Effector memory CD8-positive, alpha-beta T cell (primary cell): ENCODE measurements around the gene LAMTOR1.
"Not testable (repeated sequence)": the region's sequence is repeated elsewhere in the genome, so short reads cannot be mapped to it uniquely, and the experiment has no call there.

Experiments used
- ATAC-seq: fragments of 150-1000 bp; cut with Tn5 transposase; replicated peaks from 2 replicates; pipeline ENCODE4 v1.10.0; 2021; ENCODE audit warnings: mild to moderate bottlenecking, moderate library complexity
- DNase-seq, 3 experiments: peaks; one replicate each; pipeline ENCODE4 v3.0.0; 2021
- H3K27ac Mint-ChIP-seq, 2 donors: one replicate each; pipeline ENCODE4 v1.8.0; 2022; ENCODE audit warnings: mild to moderate bottlenecking in 2 of 2, mixed read lengths in 2 of 2, moderate library complexity in 2 of 2
- H3K27me3 Mint-ChIP-seq, 2 donors: one replicate each; pipeline ENCODE4 v1.8.0; 2022; ENCODE audit warnings: mixed read lengths in 2 of 2
- H3K36me3 Mint-ChIP-seq: one replicate; pipeline ENCODE4 v1.8.0; 2022; ENCODE audit warnings: mild to moderate bottlenecking, moderate library complexity, mixed read lengths; ENCODE audit not compliant: insufficient read depth
- H3K4me1 Mint-ChIP-seq, 2 donors: one replicate each; pipeline ENCODE4 v1.8.0; 2022; ENCODE audit warnings: low read depth in 2 of 2, mixed read lengths in 2 of 2
- H3K4me3 Mint-ChIP-seq, 2 donors: one replicate each; pipeline ENCODE4 v1.8.0; 2022; ENCODE audit warnings: mild to moderate bottlenecking in 2 of 2, mixed read lengths in 2 of 2, moderate library complexity in 2 of 2
- H3K9me3 Mint-ChIP-seq, 2 donors: one replicate each; pipeline ENCODE4 v1.8.0; 2022; ENCODE audit warnings: mixed read lengths in 2 of 2
- total RNA-seq, 9 experiments: gene quantifications; one replicate each; lab custom pipeline; 2026; lab: John Stamatoyannopoulos, UW

The LAMTOR1 gene
- total RNA-seq: 24.7 to 58.3 (median 46.2) reads per million in 9 experiments

DNA sequence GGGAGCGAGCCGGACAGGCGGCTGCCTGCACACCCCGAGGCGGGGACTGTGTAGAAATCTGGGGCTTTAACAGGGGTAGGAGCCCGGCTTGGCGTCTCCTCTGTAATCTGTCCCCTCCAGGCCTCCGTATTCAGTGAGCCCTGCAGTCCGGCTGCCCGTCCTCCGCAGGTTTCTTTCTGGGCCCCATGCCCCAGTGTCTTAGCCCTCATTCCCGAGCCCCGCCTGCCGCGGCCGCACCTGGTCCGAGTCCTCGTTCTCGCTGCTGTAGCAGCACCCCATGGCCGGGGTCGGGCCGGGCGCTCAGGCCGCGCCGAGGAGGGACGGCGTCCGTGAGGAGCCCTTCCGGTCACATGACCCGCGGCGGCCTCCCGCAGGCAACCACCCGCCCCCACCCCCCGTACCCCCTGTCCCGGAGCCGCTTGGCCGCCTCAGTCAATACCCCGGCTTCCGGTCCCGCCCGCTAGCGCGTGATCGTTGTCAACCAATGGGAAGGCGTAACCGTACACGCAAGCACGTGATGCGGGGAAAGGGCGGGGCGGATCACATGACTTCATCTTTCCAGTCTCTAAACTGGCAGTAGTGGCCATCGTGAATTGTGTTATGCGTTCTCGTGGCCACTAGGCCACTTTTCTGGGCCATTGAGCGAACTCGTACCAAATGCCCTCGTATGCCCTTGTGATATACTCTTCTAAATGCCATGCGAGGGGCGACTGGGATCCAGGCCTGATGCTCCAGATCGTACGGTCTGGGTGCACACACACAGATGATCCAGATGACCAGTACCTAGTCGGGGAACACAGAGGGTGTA is at the start of gene LAMTOR1:
LAMTOR1 (minus strand) TSS at position 352 of the 808 bp plus-strand sequence; CDS start at position 279, 73 bp downstream.
- peak; percentile 97 to 99 (median 97) for DNase-seq

DNA sequence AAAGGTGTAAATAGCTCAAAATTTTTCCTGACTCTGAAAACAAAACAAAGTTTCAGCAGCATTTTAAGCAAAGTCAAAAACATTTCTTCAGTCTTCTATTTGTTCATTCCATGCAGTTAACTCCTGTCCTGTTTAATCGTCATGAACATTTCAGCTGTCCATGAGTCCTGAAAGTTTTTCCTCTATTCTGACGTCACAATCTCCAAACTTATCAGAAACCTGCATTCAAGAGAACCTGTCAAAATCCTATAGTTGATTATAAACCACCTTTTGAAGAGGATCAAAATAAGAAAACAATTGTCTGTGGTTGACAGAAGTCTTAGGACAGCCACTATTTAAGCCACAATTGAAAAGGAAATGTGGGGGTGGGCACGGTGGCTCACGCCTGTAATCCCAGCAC is 47.8 kb upstream of the LAMTOR1 start:
- no peak for ATAC-seq

More for the DNA sequence above, at the start of gene LAMTOR1:
- Mint-ChIP-seq H3K36me3 (peaks cover 27% of the 10 kb centered on the region), H3K27me3 (no peaks in the 10 kb centered on the region), H3K4me1 (peaks cover 34 to 38% of the 10 kb centered on the region in 2 donors), H3K27ac (peak within 1 kb of the TSS; percentile 92 to 97), H3K9me3 (no peaks in the 10 kb centered on the region), H3K4me3 (peak within 1 kb of the TSS; percentile 79 to 88)
- peak; percentile 96 for ATAC-seq

DNA sequence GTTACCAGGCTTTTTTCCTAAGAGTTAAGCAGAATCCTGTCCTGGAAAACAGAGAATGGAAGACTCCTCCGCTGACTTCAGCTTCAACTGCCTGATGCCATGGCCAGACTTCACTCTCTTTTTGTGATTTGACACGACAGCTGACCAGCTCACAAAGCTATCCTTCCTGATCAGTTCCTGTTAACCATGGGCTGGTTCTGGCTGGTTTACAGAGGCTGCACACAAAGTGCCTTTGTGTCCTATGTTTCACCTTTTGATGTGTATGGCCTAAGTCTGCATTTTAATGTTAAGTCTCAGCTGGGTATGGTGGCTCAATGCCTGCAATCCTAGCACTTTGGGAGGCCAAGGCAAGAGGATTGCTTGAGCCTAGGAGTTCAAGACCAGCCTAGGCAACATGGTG is 43.5 kb upstream of the LAMTOR1 start:
- H3K4me1 Mint-ChIP-seq: peaks cover 0 to 2% of the 10 kb centered on the region in 2 donors

More for the DNA sequence above, 47.8 kb upstream of the LAMTOR1 start:
- Mint-ChIP-seq H3K4me1 (no peaks in the 10 kb centered on the region), H3K4me3 (no peak overlapping the region), H3K9me3 (no peaks in the 10 kb centered on the region), H3K36me3 (no peaks in the 10 kb centered on the region), H3K27ac (no peak overlapping the region), H3K27me3 (peaks cover 5 to 20% of the 10 kb centered on the region in 2 donors)
- DNase-seq: no peak

DNA sequence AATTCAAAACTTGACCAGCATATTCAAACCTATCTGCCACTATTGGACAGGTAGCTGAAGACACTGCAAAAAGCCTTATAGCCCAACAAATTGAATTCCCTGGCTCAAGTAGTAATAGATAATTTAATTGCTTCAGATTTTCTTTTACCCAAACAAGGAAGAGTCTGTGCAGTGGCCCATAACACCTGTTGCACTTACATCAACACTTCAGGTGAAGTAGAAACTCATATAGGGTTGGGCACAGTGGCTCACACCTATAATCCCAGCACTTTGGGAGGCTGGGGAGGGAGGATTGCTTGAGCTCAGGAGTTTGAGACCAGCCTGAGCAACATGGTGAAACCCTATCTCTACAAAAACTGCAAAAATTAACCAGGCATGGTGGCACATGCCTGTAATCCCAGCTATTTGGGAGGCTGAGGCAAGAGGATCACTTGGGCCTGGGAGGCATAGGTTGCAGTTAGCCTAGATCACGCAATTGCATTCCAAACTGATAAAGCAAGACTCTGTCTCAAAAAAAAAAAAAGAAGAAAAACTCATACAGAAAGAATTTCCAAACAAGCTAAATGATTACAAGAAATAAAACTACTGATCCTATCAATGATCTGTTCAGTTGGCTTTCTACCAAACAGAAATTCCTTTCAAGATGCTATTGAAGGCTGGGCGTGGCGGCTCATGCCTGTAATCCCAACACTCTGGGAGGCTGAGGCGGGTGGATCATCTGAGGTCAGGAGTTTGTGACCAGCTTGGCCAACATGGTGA is 41.9 kb upstream of the LAMTOR1 start:
- ATAC-seq: no peak
- Mint-ChIP-seq H3K27me3 (peaks cover under 1 to 3% of the 10 kb centered on the region in 2 donors), H3K4me3 (no peak overlapping the region), H3K4me1 (peaks cover 0 to 2% of the 10 kb centered on the region in 2 donors), H3K36me3 (no peaks in the 10 kb centered on the region), H3K9me3 (no peaks in the 10 kb centered on the region), H3K27ac (no peak overlapping the region)
- DNase-seq: no peak

More for the DNA sequence above, 43.5 kb upstream of the LAMTOR1 start:
- DNase-seq (no peak), ATAC-seq (no peak)
- H3K27me3 Mint-ChIP-seq: peaks cover 0 to 5% of the 10 kb centered on the region in 2 donors
- no peak overlapping the region for H3K4me3 Mint-ChIP-seq
- H3K9me3 Mint-ChIP-seq: no peaks in the 10 kb centered on the region
- H3K27ac Mint-ChIP-seq: no peak overlapping the region
- H3K36me3 Mint-ChIP-seq: no peaks in the 10 kb centered on the region

DNA sequence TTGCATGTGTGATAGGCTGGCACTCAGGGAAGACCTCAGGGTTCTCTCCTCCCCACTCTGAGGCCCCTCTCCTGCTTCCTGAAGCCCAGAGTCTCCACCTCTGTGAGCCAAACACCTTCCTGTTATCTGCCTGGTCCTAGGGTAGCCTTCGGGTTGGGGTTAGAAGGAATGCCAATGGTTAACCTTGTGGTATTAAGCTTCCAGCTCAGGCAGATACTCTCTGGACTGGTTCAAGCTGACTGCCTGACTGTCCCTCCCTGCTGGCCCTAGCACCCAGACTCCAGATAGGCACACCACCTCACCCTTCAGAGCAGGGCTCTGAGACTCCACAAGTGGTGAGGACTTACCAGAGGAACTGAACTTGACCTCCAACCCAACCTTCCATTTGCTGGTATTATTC is 39.4 kb upstream of the LAMTOR1 start:
- not testable (repeated sequence) for ATAC-seq, DNase-seq, H3K4me1 Mint-ChIP-seq, H3K9me3 Mint-ChIP-seq, H3K36me3 Mint-ChIP-seq, H3K4me3 Mint-ChIP-seq, H3K27ac Mint-ChIP-seq, H3K27me3 Mint-ChIP-seq

DNA sequence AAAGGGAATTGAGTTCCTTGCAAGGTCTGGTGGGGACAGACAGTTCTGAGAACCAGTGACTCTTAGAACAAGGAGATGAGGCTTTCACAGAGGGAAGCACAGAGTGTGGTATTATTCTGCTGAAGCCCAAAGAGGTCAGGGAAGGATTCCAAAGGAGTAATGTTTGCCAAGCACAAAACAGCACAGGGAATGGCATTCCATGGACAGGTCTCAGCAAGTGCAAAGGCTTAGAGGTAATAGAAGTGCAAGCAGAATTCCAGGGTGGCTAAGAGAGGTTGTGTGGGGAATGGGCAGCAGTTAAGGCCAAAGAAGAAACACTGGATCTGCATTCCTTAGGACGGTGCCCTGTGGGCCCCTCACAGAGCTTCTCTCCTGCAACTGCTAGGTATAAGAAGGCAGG is 39.0 kb upstream of the LAMTOR1 start:
- not testable (repeated sequence) for H3K36me3 Mint-ChIP-seq, H3K27me3 Mint-ChIP-seq, H3K27ac Mint-ChIP-seq, H3K9me3 Mint-ChIP-seq, H3K4me3 Mint-ChIP-seq, ATAC-seq, H3K4me1 Mint-ChIP-seq, DNase-seq

DNA sequence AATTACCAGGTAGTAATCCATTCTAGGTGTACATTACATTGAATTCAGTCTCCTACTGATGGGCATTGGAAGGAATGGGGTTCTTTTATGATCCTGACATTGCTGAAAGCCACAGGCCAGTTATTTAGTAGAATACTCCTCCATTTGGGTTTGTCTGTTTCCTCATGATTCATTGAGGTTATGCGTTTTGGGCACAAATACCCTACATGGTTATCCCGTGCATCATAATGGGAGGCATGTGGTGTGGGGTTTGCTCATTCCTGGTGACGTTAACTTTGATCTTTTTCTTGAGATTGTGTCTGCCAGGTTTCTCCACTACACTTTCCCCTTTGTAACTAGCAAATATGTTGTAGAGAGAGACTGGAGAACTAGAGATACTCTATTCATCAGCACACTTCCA is 38.0 kb upstream of the LAMTOR1 start:
- Mint-ChIP-seq H3K9me3 (no peaks in the 10 kb centered on the region), H3K36me3 (peaks cover 5% of the 10 kb centered on the region), H3K4me3 (no peak overlapping the region), H3K4me1 (peaks cover 0 to 2% of the 10 kb centered on the region in 2 donors), H3K27me3 (peaks cover 5 to 9% of the 10 kb centered on the region in 2 donors), H3K27ac (no peak overlapping the region)
- ATAC-seq: no peak
- DNase-seq: no peak

DNA sequence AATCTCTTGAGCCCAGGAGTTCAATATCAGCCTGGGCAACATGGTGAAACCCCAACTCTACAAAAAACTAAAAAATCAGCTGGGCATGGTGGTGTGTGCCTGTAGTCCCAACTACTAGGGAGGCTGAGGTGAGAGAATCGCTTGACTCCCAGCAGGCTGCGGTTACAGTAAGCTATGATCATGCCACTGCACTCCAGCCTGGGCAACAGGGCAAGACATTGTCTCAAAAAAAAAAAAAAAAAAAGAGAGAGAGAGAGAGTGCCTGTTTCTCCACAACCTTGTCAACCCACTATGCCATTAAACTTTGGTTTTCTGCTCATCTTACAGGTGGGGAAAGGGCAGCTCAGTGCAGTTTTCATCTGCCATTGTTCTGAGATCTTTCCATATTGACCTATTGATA is 37.6 kb upstream of the LAMTOR1 start:
- Mint-ChIP-seq H3K27ac (no peak overlapping the region), H3K9me3 (no peaks in the 10 kb centered on the region), H3K36me3 (peaks cover 5% of the 10 kb centered on the region), H3K4me1 (peaks cover 0 to 2% of the 10 kb centered on the region in 2 donors), H3K27me3 (peaks cover 5 to 12% of the 10 kb centered on the region in 2 donors), H3K4me3 (no peak overlapping the region)
- DNase-seq (no peak), ATAC-seq (no peak)

DNA sequence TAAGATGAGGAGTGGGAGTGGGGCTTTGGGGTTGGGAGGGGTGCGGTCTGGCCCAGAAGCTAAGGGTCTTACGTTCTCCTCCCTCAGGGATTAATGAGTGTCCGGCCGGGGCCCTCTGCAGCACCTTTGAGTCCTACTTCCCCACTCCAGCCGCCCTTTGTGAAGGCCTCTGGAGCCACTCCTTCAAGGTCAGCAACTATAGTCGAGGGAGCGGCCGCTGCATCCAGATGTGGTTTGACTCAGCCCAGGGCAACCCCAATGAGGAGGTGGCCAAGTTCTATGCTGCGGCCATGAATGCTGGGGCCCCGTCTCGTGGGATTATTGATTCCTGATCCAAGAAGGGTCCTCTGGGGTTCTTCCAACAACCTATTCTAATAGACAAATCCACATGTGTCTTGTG is 36.4 kb upstream of the LAMTOR1 start:
- Mint-ChIP-seq H3K27me3 (peaks cover 10 to 17% of the 10 kb centered on the region in 2 donors), H3K36me3 (peaks cover 5% of the 10 kb centered on the region), H3K27ac (no peak overlapping the region), H3K4me3 (no peak overlapping the region), H3K4me1 (peaks cover 0 to 2% of the 10 kb centered on the region in 2 donors), H3K9me3 (no peaks in the 10 kb centered on the region)
- DNase-seq: no peak
- no peak for ATAC-seq

DNA sequence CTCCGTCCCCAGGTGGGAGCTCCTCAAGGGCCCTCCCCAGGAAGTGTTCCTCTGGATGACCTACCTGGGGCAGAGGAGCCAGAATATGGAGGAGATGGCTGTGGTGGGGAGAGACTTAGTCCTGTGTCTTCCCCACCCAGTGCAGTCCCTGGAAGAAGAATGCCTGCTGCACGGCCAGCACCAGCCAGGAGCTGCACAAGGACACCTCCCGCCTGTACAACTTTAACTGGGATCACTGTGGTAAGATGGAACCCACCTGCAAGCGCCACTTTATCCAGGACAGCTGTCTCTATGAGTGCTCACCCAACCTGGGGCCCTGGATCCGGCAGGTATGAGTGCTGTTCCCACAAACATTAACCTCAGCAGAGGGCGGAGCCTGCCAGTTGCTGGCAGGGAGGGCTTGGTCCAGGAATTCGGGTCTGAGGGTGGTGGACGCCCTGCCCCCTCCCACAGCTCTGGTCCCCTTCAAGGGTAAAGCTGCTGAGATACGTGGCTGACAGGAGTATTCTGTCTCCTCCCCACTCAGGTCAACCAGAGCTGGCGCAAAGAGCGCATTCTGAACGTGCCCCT is 35.8 kb upstream of the LAMTOR1 start:
- H3K9me3 Mint-ChIP-seq: no peaks in the 10 kb centered on the region
- peaks cover 10 to 18% of the 10 kb centered on the region in 2 donors for H3K27me3 Mint-ChIP-seq
- H3K27ac Mint-ChIP-seq: no peak overlapping the region
- peaks cover 0 to under 1% of the 10 kb centered on the region in 2 donors for H3K4me1 Mint-ChIP-seq
- H3K36me3 Mint-ChIP-seq: peaks cover 5% of the 10 kb centered on the region
- no peak overlapping the region for H3K4me3 Mint-ChIP-seq
- DNase-seq (no peak), ATAC-seq (no peak)

DNA sequence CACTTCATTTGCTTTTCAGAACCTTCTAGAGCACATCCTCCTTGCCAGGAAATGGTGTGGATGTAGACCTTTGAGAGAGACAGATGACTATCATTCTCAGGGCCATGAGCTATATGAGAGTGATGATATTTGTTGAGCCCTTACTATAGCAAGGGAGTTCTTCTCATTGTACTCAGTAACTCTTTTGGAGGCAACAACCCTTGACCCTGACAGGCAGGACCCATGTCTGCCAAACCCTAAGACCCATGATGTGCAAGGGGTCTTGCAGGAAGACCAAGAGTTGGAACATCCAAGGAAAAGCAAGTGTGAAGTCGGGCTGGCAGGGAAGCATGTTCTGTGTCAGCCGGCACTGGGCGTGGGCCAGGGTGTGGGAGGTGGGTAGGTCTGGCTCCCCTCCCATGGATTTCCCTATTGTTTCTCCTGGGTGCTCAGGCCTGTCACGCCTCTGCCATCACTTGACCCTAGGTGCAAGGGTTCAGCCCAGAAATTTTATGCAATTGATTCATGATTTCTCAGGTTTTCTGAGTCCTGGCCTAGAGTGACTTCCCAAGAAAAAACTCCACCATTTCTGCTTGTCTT is 33.7 kb upstream of the LAMTOR1 start:
- H3K27me3 Mint-ChIP-seq: peaks cover 20 to 33% of the 10 kb centered on the region in 2 donors
- H3K4me3 Mint-ChIP-seq: no peak overlapping the region
- no peak overlapping the region for H3K27ac Mint-ChIP-seq
- no peak for ATAC-seq
- H3K36me3 Mint-ChIP-seq: peaks cover 5% of the 10 kb centered on the region
- DNase-seq: no peak
- no peaks in the 10 kb centered on the region for H3K4me1 Mint-ChIP-seq
- no peaks in the 10 kb centered on the region for H3K9me3 Mint-ChIP-seq

DNA sequence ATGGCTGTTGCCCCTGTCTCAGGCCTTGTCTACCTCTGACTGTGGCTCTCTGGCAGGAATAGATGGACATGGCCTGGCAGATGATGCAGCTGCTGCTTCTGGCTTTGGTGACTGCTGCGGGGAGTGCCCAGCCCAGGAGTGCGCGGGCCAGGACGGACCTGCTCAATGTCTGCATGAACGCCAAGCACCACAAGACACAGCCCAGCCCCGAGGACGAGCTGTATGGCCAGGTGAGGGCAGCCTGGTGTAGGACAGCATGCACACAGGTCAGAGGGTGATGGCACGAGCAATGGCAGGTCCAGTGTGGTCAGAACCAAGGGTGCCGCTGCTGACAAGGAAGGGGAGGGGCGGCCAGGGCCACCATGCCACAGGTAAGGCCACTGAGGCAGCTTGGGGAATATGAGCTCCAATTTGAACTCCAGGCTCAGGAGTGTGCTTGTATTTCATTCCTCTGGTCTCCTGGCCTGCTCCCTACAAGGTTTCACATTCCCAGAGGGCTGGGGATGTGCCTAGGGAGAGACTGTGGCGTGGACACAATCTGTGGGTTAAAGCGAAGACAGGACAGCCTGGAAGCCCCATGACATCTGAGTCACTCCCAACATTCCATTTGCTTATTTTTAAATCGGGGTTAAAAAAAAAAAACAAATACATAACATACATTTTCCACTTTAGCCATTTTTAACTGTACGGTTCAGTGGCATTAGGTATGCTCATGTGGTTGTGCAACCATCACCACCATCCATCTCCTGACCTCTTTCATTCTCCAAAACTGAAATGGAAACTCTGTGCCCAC is 33.0 kb upstream of the LAMTOR1 start:
- Mint-ChIP-seq H3K27me3 (peaks cover 20 to 33% of the 10 kb centered on the region in 2 donors), H3K4me1 (no peaks in the 10 kb centered on the region), H3K27ac (no peak overlapping the region), H3K36me3 (peaks cover 5% of the 10 kb centered on the region), H3K9me3 (no peaks in the 10 kb centered on the region), H3K4me3 (no peak overlapping the region)
- ATAC-seq (no peak), DNase-seq (no peak)
